Endometrial microvascular endothelial cells (primary cell): ENCODE measurements around the gene IL20. TPM values are rescaled to one million over a fixed set of nuclear protein-coding genes. Genes with fewer than 3 reads are reported as not detected.

Experiments
- in situ Hi-C: cut with HindIII; loops from 2 replicates; pipeline ENCODE4 v1.10.0; 2017; ENCODE audit warnings: low sequenced_read_pairs, low pct_unique_long_range_greater_than_20kb; ENCODE audit errors: inconsistent ontology term
- total RNA-seq: library from RNA; depleted of rRNA; stranded (reverse); fragments of >200 nt; gene quantifications from one replicate; pipeline ENCODE4 v1.2.3, GENCODE V29; 2015; ENCODE audit errors: inconsistent ontology term

Gene IL20
- total RNA-seq, 1 donor from 2014 or later, result not detected

DNA sequence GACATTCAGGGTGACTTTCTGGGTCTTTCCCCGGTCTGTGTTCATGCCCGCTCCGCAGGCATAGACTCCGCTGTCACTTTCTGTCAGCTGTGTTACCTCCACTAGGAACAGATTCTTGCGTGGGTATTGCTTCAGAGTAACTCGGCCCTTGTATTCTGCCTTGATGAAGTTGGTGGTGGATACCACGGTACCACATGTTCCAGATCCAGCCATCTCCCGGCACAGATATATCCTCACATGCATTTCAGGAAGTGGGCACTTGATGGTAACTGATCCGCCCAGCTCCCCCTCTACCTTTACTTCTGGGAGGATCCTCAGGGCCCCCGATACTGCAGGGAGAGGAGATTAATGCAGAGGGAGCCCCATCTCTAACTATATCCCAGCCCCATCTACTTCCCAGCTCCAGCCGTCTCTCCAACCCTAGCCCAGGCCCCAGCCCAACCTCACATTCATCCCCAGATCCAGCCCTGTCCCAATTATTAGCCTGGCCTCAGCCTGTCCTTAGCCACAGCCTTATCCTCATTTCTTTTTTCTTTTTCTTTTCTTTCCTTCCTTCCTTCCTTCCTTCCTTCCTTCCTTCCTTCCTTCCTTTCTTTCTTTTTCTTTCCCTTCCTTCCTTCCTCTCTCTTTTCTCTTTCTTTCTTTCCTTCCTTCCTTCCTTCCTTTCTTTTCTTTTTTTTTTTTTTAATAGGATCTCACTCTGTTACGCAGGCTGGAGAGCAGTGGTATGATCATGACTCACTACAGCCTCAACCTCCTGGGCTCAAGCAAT, 48.5 kb downstream of the IL20 start:
- in situ Hi-C loops, result no loop called here

GRCh38 chr1:206915030-206915735, 49.8 kb downstream of the IL20 start:
- in situ Hi-C loops, result no loop called here

- in situ Hi-C loops, result no loop called here
These were observed 50.7 kb downstream of the IL20 start for GRCh38 chr1:206916000-206916709.

GRCh38 chr1:206918076-206918475, 52.7 kb downstream of the IL20 start:
- in situ Hi-C loops, result no loop called here

Other genes with a start within 250 kb of the IL20 start
- 16.4 TPM for gene DYRK3, start 230.1 kb upstream of the IL20 start, total RNA-seq
- gene MAPKAPK2, start 180.7 kb upstream of the IL20 start, total RNA-seq, result 52.9 TPM
- gene IL19, start 94.8 kb upstream of the IL20 start, total RNA-seq, result not detected
- gene IL10, start 93.1 kb upstream of the IL20 start, total RNA-seq, result not detected
- gene IL24, start 31.8 kb downstream of the IL20 start, total RNA-seq, result not detected
- gene FCMR, start 56.3 kb downstream of the IL20 start, total RNA-seq, result not detected
- gene PIGR, start 80.8 kb downstream of the IL20 start, total RNA-seq, result not detected
- not detected for gene FCAMR, start 104.8 kb downstream of the IL20 start, total RNA-seq
- not detected for gene C1orf116, start 167.1 kb downstream of the IL20 start, total RNA-seq
- gene YOD1, start 185.6 kb downstream of the IL20 start, total RNA-seq, result 5.1 TPM
- gene PFKFB2, start 187.7 kb downstream of the IL20 start, total RNA-seq, result 0.09 TPM
- gene C4BPB, start 223.2 kb downstream of the IL20 start, total RNA-seq, result not detected
- not detected for gene C4BPA, start 238.6 kb downstream of the IL20 start, total RNA-seq